GM18867 (cell line): ENCODE results near the gene ADGRL3.

Experiments used
- ATAC-seq: cut with Tn5 transposase; IDR thresholded peaks from one replicate; pipeline ENCODE4 v1.9.1; 2021; ENCODE audit warnings: mild to moderate bottlenecking, moderate library complexity; ENCODE audit not compliant: unreplicated experiment

The ADGRL3 gene

DNA sequence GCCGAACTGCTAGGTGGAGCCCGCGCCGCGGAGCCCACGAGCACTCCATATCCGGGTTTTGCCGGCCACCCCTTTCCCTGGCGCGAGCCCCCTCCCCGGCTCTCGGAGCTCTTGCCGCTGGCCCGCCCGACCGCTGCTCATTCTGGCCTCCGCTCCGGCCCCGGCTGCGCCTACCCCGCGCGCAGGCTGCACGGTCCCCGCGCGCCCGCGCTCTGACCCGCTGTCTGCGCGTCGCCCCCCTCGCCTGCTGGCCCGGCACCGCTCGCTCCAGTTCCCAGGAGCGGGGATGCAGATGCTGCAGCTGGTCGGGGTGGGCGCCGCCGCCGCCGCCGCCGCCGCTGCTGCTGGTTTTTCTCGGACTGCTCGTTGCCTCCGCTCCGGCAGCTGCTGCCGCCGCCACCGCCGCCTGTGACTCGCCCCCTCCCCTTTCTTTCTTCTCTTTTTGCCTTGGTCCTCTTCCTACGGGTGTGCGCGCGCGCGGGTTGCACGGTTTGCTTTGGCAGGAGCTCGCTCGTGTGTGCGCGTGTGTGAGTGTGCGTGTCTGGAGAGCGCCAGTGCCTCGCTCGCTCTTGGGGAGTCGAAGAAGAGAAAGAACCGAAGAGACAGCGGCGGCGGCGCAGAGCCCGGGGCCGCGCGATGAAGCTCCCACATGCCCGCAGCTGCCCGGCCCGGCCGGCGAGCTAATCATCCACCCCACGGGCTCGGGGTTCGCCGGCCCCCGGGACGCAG, at the start of gene ADGRL3:
Gene ADGRL3, plus strand, starts transcription at position 140 of the 729 bp plus-strand sequence.
- ATAC-seq: no peak

DNA sequence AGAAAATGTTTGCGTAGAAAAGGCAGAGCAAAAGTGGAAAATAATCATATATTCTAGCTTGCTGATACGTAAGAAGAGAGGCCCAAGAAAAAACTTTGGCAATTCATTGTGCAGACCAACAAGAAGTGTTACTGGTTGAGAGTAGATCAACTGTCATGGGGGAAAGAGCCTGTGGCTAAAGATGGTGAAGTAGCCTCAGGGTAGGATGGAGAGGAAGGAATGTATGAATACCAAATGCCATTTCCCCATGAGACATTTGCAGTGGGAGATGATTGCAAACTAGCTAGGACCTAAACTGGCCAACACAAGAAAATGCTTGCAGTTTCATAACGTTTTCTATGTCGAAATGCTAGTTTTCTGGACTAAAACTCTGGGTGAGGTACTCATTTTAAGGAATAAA, 47.7 kb upstream of the ADGRL3 start:
- ATAC-seq: no peak

DNA sequence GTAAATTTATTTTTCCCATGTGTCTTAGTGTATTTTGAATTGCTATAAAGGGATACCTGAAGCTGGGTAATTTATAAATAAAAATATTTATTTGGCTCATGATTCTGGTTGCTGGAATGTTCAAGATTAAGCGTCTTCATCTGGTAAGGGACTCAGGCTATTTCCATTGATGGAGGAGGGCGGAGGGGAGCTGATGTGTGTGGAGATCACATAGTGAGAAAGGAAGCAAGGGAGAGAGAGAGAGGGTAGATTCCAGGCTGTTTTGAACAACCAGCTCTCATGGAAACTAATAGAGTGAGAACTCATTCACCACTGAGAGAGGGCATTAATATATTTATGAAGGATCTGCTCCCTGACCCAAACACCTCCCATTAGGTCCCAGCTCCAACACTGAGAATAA, 39.6 kb upstream of the ADGRL3 start:
- ATAC-seq: no peak

DNA sequence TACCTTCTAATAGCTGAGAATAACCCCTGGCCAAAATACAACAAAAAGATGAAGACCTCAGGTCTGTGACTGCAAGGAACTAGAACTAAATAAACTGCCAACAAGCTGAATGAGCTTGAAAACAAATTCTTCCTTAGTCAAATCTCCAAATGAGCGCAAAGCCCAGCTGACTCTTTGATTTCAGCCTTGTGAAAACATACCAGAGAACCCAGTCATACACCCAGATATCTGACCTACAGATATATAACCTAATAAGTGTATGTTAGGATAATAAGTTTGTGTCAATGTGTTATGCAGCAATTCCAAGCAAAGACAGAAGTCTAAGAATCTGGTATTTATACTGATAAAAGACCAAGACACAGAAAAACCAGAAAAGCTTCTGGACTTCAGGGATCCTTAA, 38.0 kb upstream of the ADGRL3 start:
- ATAC-seq: no peak

DNA sequence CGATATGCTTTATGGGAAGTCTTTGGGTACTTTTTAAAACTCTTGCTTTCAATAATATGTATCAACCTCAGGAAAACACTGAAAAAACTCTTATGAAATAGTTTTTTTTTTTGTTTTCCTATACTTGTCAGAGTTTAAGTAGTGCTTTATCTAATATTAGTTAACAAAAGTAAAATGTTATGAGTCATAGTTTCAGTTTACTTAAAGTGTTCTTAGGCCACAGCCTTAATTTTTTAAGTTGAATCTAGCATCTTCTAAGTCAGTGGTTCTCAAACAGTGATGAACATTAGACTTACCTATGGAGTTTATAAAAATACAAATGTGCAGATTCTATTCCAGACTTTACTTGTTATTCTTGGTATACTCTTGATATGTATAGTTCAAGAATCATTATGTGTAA, 26.3 kb upstream of the ADGRL3 start:
- ATAC-seq: no peak

DNA sequence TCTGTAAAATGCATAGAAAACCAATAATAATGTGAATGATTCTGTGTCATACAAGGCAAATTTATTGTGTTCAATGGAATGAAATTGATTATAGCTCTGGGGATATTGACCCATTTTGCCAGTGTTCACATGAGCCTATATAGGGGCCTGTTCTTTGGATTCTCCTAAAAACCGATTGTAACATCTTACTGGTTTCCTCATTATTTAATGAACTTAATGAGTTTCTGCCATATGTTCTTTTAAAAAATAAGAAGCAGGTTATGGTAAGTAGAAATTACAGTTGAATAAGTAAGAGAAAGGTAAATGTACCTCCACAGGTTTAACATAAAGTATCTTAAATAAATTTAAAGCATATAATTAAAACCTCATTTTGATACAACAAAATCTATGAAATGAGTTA, 24.6 kb upstream of the ADGRL3 start:
- ATAC-seq: no peak

DNA sequence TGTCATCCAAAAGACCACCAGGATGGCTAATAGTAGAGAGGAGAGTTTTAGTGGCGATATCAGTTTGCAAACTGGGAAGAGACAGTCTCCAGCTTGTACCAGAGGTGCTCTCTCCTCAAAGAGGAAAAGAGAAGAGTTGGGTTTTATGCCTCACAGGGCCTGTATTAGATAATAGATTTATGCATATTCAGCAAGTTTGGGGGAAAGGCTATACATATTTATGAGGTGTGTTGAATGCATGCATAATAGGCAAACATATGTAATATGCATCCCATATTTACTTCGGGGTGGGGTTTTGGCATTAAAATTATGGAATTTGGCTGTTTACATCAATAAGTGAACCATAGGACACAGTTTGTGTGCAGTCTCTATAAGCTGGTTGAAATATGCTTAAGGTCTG, 22.8 kb upstream of the ADGRL3 start:
- no peak for ATAC-seq

DNA sequence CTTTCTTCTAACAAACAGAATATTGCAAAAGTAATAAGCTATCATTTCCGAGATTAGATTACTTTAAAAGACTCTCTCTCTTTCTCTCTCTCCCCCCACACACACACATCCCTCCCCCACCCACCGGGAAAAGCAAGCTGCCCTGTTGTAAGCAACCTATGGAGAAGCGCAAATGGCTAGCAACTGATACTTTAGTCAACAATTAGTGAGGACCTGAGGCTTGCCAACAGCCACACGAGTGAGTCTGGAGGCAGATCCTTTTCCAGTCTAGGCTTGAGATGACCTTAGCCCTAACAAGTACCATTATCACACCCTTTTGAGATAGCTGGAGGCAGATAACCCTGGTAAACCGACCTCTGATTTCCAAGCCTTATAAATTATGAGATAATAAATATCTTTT, 19.7 kb upstream of the ADGRL3 start:
- ATAC-seq: no peak

DNA sequence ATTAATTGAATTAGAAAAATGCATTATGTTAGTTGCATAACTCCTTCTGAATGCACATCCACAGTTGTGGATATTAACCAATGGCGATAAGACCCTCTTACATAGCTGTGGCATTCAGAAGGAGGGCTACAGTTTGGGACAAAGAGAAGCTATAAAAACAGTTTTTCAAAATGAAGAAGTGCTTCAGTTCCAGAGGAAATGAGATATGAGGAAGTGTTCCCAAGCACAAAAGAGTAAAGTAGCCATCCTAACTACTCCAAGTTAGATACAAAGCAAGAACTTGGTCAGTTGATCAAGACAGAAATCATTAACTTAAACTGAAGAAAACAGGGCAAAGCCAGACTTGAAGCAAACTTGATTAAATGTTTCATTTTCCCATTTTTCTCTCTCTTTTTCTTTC, 17.2 kb upstream of the ADGRL3 start:
- no peak for ATAC-seq

DNA sequence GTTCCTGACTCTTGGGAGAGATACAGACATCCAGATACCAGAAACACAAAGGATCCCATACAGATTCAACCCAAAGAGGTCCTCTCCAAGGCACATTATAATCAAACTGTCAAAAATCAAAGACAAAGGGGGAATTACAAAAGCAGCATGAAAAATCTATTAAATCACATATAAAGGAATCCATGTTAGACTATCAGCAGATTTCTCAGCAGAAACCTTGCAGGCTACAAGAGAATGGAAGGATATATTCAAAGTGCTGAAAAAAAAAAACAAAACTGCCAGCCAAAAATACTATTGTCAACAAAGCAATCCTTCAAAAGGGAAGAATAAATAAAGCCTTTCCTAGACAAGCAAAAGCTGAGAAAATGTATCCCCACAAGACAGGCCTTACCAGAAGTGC, 14.8 kb upstream of the ADGRL3 start:
- ATAC-seq: no peak

DNA sequence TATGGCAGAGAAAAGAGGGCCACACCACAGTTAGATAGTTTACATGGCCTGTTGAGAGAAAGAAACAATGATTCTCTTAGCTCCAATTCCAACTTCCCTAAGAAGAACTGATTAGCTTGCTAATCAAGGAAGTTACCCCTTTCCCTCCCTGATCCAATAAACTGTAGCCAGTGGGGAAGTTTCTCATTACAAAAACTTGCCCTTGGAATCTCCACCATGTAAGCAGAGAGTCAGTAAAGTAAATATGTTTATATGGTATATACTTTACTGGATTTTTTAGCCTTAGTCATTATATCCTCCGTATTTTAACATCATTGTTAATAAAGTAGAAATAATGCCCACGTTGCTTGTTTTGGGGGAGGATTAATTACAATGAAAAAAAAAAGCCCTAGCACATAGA, 7.7 kb upstream of the ADGRL3 start:
- ATAC-seq: no peak

DNA sequence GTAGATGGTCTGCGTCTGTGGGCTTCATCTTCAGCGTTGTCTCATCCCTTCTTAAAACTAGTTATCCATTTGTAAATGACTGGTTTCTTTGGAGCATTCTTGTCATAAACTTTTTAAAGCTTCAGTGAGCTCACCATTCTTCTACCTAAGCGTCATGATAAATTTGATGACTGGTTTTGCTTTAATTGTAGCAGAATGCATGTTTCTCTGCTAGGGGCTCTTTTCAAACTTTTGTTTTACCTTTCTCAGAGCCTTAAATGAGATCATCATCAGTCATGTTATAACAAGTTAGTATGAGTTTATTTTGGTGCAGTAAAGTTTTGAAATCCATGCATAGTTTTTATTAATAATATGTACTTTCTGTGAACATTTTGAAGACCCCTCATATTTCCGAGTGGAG, 6.3 kb upstream of the ADGRL3 start:
- ATAC-seq: no peak

DNA sequence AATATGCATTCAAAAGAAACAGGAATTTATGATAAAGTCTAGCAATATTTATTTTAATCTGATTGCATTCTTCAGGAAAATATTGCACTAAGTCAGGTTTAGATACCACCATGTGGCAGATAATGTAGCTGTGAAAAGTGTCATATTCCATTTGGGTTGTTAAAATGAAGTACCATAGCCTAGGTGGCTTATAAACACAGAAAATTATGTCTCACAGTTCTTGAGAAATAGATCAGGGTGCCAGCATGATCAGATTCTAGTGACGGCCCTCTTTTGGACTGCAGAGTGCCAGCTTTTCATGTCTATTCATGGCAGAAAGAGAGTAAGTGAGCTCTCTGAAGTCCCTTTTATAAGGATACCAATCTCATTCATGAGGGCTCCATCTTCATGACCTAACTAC, 5.6 kb upstream of the ADGRL3 start:
- ATAC-seq: no peak

DNA sequence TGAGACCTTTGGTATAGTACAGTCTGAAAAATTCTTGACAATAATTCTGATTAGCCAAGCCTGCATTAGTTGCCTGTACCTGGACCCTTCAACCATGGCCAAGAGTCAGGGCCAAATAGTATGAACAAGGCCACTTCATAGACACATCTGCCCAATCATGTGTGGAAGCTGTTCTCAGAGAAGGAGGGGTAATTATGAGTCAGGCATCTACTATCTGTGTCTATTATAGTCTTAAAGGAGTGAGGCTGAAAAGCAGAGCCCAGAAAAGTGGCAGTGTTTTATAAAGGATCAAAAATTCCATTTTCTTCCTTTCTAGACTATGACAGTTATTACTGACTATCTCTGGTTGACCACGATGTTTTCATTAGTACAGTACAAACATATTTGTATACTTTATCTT, 5.0 kb upstream of the ADGRL3 start:
- no peak for ATAC-seq

DNA sequence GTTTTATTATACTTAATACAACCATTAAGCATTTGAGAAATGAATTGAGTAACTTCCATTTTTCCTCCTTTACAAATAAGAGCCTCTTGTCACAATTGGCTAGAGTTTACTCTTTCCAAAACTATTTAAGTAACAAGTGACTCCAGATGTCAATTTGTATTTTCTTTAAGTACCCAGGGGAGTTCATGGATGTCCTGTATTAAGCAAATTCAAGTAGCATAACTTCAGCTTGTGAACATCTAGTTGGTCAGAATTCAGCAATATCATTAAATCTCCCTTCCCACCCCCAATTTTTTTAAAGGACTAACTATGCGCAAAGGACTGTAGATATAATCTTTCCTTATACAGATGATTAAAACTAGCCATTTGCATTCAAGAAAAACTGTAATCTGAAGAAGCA, 1.4 kb upstream of the ADGRL3 start:
- no peak for ATAC-seq

DNA sequence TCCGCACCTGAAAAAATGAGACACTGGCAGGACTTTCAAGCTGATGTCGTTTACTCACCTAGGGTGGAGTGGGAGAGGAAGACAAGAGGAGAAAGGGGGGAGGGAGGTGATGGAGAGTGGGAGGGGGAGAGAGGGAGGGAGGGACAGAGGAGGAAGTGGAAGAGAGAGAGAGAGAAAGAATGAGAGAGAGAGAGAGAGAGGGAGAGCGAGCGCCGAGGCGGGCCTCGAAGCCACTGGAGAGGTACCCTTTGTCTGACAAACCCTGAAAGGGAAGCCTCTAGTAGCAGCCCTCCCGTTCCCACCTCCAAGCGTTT, 296 bp upstream of the ADGRL3 start:
- no peak for ATAC-seq

DNA sequence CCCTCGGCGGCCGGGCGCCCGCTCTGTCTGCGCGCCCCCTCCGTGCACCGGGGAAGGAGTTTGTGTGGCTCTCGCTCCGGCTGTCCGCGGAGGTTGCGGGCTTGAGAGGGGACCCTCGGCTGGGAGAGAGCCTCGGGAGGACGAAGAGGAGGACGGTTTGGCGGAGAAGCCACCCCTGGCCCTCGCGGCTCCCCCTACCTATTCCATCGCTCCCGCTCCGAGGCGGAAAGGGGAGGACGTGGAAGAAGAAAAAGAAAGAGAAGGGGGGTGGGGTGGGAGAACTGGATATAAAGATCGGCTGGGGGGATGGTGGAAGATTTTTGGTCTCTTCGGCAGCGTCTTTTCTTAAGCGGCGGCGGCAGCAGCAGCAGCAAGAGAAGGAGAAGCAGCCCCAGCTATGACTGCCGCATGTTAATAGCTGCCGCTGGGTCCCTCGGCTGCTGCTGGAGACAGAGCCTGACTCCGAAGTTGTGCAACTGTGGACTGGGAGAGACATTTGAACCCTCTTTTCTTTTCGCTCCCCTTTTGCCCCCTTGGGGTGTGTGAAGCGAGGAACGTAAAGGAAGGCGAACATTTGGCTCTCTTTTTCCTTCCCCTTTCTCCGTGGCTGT, 895 bp downstream of the ADGRL3 start:
- no peak for ATAC-seq

DNA sequence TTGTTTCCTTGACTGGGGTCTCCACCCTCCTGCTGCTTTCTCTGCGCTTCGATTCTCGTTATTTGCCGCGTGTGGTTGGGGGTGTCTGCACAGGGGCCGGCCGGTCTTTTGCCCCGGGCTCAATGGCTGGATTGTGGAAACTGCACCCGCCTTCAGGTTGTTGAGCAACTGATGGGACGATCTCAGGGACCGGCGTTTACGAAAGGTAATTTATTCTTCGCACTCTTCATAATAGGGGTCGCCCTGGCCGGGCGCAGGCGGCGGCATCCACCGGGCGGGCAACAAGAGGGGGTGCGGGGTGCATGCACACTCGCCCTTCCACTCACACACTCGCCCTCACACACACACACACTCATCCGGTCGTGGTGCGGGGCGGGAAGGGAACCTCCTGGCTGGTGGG, 1.4 kb downstream of the ADGRL3 start:
- no peak for ATAC-seq

DNA sequence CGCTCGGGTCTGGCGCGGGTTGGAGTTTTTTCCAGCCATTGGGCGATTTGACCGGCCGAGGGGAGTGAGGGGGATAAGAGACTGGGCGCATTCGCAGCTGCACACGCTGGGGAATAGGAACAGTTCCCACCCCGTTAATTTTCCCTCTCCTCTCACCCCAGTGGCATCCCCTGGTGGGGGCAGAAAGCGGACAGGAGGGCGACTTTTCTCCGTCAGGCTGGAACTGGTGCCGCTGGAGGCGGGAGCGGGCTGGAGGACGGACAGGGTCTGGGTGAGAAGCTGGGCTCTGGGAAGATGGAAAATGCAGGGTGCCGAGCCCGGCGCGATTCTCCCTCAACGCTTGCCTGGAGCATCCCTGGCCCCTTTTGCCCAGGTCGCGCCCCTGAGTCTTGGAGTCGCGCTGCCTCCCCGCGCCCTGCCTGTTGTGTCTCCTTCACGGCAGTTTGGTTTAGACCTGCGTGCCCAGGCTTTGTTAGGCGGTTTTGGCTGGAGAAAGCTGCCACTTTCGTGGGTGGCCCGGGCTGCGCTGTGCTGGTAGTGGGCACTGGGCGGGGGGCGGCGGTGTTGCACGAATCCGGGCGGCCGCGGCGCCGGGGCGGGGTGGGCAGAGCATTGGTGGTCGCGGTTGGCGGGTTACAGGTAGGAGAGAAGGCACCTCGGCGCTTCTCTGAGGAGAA, 2.0 kb downstream of the ADGRL3 start:
- ATAC-seq: no peak

DNA sequence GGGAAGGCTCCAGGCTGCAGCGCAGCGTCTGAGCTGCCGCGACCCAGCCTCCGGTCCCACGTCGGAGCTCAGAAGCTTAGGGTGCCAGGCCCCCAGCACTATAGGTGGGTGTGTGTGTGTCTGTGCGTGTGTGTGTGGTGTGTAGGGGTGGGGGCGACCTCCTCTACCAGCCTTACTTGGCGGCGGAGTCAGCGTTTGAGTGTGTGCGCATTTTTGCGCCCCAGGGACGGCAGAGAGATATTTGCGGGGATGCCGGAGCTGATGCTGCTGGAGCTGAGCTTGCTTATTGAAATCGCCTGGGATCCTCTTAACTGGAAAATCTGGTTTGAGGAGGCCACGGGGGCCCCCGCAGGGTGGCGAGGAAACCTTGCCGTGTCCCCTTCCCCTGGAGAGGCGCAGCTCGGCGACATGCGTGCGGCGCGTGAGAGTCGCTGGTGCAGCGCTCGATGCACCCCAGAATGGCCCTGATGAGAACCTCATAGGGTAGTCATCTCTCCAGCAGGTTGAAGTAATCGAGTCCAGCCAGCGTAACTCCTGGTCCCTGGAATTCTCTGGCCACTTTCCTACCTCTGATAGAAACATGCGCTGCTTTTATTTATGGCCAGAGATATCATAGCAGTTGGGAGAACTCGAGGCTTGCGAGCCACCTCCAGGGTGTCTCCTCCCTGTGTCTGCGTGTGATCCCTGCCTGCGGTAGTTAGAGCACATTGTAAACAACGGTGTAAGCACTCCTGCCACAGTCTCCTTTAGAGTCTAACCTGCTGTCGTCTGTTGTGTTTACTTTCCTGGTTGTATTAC, 2.7 kb downstream of the ADGRL3 start:
- no peak for ATAC-seq

DNA sequence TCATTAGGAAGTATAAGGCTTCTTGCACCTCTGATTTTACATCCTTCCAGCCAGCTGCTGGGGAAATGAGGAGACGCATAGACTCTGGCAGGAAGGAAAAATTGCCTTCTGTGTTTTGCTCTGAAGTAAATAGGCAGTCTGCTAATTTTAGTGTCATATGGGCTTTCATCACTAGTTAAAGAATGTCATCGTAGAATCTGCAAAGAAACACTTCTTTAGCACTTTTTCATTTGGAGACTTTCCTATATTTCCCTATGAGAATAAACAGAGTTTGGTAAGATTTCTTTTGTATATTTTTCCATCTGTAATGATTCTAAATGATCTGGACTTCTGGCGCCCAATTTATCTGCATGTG, 3.3 kb downstream of the ADGRL3 start:
- no peak for ATAC-seq
